ENCODE measurements around the gene HOXD13. TPM values are rescaled to one million over a fixed set of nuclear protein-coding genes. Genes with fewer than 3 reads are reported as not detected.

HOXD13 gene
- total and polyA plus RNA-seq, 9 donors, result not detected

DNA sequence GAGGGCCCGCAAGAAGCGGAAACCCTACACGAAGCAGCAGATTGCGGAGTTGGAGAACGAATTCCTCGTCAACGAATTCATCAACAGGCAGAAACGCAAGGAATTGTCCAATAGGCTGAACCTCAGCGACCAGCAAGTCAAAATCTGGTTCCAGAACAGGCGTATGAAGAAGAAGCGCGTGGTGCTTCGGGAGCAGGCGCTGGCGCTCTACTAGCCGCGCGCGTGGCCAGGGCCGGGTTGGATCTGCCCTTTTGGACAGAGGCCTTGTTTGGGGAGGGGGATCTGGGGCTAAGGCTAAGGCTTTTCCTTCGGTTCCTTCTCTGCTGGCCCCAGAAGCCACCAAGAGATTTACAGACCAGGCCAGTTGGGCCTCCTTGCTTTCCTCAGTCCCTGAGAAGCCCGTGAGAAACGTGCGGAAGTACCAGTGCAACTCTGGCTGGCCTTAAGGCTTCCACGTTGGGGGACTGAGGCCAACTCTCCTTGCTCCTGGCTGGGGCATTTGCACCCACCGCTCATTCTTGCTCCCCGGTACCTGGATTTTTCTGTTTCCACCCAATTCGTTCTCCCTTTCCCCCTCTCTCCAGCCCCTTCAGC lies 8.1 kb downstream of the HOXD13 start:
- no peak for DNase-seq
- H3K4me1 ChIP-seq (ENCODE audit: insufficient read depth), result no peaks in the 10 kb centered on the region
- peaks cover 6% of the 10 kb centered on the region for H3K27me3 ChIP-seq
- H3K36me3 ChIP-seq, result no peaks in the 10 kb centered on the region
- no peak overlapping the region for H3K27ac ChIP-seq
- H3K4me3 ChIP-seq, result no peak overlapping the region
- 20 to 34% (median 24%) methylated on average over 28 of the region's 28 CpGs for WGBS, 3 donors
- TF ChIP-seq POLR2A (IDR thresholded peaks at IDR 0.05), result no peak
- TF ChIP-seq, protein P1, sequence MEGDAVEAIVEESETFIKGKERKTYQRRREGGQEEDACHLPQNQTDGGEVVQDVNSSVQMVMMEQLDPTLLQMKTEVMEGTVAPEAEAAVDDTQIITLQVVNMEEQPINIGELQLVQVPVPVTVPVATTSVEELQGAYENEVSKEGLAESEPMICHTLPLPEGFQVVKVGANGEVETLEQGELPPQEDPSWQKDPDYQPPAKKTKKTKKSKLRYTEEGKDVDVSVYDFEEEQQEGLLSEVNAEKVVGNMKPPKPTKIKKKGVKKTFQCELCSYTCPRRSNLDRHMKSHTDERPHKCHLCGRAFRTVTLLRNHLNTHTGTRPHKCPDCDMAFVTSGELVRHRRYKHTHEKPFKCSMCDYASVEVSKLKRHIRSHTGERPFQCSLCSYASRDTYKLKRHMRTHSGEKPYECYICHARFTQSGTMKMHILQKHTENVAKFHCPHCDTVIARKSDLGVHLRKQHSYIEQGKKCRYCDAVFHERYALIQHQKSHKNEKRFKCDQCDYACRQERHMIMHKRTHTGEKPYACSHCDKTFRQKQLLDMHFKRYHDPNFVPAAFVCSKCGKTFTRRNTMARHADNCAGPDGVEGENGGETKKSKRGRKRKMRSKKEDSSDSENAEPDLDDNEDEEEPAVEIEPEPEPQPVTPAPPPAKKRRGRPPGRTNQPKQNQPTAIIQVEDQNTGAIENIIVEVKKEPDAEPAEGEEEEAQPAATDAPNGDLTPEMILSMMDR (IDR thresholded peaks at IDR 0.05), result no peak
- no peak for TF ChIP-seq EP300 (IDR thresholded peaks at IDR 0.05)
- intact Hi-C loops (cut with DNase I), result loop anchor here in 2 of 4 donors (5.0 to 10.0 kb wide), 2 partner anchors 413 to 1766 kb away; partner anchors contain the start of gene SP9 (in 1 of the 2)
- peaks cover 0 to 3% of the 10 kb centered on the region in 2 donors for H3K9me3 ChIP-seq

DNA sequence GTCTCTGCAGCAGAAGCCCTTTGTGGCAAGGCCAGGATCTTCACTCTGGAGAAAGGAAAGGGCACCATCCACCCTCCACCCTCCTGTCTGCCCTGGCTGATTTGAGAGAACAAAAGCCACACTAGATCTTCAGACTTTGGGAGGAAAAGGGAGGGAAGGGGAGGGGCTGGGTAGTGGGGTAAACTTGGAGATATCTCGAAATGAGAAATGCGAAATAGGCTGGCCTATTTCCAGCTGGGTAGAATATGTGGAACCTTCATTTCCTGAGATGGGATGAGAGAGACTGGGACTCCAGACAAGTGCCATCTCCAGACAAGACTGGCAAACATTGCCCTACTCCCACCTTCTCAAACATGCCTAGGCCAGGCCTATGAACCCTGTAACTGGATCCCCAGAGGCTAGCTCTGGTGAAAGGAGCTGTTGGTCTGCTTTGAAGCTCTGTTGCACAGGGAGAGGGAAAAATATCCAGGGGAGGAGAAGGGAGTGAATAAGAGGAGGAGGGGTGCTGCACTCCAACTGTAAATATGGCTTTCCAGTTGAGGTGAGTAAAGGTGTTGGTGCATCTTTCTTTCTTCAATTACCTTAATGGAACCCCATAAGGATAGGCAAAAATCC lies 8.8 kb downstream of the HOXD13 start:
- no peaks in the 10 kb centered on the region for H3K36me3 ChIP-seq
- no peaks in the 10 kb centered on the region for H3K4me1 ChIP-seq (ENCODE audit: insufficient read depth)
- no peak for DNase-seq
- H3K27ac ChIP-seq, result no peak overlapping the region
- intact Hi-C loops (cut with DNase I), result loop anchor here in 2 of 4 donors (5.0 to 10.0 kb wide), 2 partner anchors 414 to 1767 kb away; partner anchors contain the start of gene SP9 (in 1 of the 2)
- peaks cover 6% of the 10 kb centered on the region for H3K27me3 ChIP-seq
- no peak for TF ChIP-seq POLR2A (IDR thresholded peaks at IDR 0.05)
- no peak for TF ChIP-seq EP300 (IDR thresholded peaks at IDR 0.05)
- TF ChIP-seq, protein P1 (IDR thresholded peaks at IDR 0.05), result no peak
- WGBS, 3 donors, result 38 to 56% (median 40%) methylated on average over 2 of the region's 2 CpGs
- peaks cover 0 to 3% of the 10 kb centered on the region in 2 donors for H3K9me3 ChIP-seq
- H3K4me3 ChIP-seq, result no peak overlapping the region

DNA sequence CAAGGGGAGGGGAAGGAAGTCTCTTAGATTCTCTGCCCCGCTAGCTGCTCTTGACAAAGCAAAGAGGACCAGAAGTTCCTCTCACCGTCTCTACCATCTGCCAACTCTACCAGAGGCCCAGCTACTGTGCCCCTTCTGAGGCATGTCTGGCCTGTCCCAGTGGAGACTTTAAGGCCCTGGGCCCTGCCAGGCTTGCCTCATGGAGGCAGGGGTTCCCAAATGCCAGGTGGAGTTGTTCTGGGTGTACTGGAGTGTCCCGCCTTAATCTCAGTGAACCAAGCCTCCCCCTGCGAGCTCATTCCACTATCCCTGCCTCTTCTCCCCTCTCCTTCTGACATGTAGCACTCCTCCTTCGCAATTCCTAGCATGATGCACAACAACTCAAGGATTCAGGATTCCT lies 9.3 kb downstream of the HOXD13 start:
- Histone ChIP-seq H3K27me3 (peaks cover 6% of the 10 kb centered on the region), H3K36me3 (no peaks in the 10 kb centered on the region), H3K9me3 (peaks cover 0 to 3% of the 10 kb centered on the region in 2 donors), H3K4me1 (ENCODE audit: insufficient read depth) (no peaks in the 10 kb centered on the region), H3K27ac (no peak overlapping the region), H3K4me3 (no peak overlapping the region)
- intact Hi-C loops (cut with DNase I), result loop anchor here in 2 of 4 donors (5.0 to 10.0 kb wide), 2 partner anchors 415 to 1767 kb away; partner anchors contain the start of gene SP9 (in 1 of the 2)
- WGBS, 3 donors, result 64 to 75% (median 70%) methylated on average over 5 of the region's 5 CpGs
- TF ChIP-seq, protein P1 (IDR thresholded peaks at IDR 0.05), result no peak
- TF ChIP-seq POLR2A (IDR thresholded peaks at IDR 0.05), result no peak
- no peak for TF ChIP-seq EP300 (IDR thresholded peaks at IDR 0.05)
- DNase-seq, result no peak

DNA sequence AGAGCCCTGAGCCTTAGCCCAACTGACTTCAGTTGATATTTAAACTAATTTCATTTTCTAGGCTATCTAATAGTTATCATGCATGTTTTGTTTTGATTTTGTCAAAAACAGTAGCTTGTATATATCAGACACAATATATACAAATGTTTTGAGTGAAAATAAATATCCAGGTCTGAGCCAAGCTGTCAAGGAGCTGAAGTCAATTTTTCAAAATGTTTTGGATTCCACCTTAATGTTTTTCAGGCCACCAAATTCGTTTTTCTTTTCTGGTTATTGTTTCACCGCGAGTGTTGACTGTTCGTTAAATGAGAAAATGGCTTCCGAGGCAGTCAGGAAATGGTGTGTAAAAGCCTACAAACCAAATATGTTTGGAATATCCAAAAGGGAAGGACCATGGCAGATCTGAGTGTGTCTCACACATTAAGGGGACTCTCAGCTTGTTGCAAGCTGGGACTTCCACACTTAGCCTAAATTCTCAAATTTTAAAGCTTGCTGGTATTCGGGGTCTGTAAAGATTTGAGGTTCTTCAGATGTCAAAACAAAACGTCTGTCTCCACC lies 9.9 kb downstream of the HOXD13 start:
- WGBS, 3 donors, result 37 to 71% (median 41%) methylated on average over 7 of the region's 7 CpGs
- H3K4me1 ChIP-seq (ENCODE audit: insufficient read depth), result peaks cover 2% of the 10 kb centered on the region
- no peak for DNase-seq
- H3K27me3 ChIP-seq, result peaks cover 6% of the 10 kb centered on the region
- no peaks in the 10 kb centered on the region for H3K36me3 ChIP-seq
- no peak overlapping the region for H3K27ac ChIP-seq
- no peak overlapping the region for H3K4me3 ChIP-seq
- intact Hi-C loops (cut with DNase I), result loop anchor here in 2 of 4 donors (5.0 to 10.0 kb wide), 2 partner anchors 415 to 1768 kb away; partner anchors contain the start of gene SP9 (in 1 of the 2)
- TF ChIP-seq, protein P1 (IDR thresholded peaks at IDR 0.05), result no peak
- TF ChIP-seq EP300 (IDR thresholded peaks at IDR 0.05) (no peak), POLR2A (IDR thresholded peaks at IDR 0.05) (no peak)
- peaks cover 0 to 3% of the 10 kb centered on the region in 2 donors for H3K9me3 ChIP-seq
